ENCODE data around the gene MTHFD1. TPM values are rescaled to one million over a fixed set of nuclear protein-coding genes. Genes with fewer than 3 reads are reported as not detected.

MTHFD1 gene
- total and polyA plus RNA-seq, 2 of the 4 experiments (the other 2 are of a cell fraction): 32.2 to 64.9 TPM

DNA sequence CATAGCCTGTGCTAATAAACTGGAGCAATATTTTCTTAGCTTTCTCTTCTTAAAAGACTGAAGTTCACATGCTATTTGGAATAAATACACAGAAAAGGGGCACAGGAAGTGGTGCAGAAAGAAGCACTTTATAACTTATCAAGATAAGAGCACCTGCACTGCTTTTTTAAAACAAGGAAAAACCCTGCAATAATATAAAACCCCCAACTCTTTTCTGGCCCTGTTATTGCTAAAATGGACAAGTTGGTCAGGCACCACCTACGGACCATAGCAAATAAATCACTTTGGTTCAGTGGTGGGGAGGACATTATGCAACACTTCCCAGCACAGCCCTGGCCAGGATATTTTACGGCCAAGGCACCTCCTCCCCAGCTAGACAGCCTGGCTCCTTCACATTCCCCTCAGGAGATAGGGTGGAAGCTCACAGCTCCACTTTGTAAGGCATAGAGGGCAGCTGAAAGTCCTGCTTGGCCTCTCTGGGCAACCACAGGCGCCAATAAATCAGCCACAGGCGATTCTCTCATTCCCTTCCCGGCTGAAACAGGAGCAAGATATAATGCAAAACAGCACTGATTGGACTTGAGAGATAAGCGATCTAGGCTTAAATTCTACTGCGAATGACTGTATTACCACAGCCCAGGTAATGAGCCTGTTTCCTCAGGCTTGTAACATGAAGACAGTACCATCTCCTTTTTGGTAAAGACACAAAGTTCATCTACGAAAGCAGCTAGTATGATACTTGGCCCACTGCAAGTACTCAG is 113.4 kb downstream of the MTHFD1 start:
- WGBS, 2 experiments (ENCODE audit: extremely low coverage in 2 of 2, insufficient read length in 1 of 2): 96% methylated on average over 2 of the region's 8 CpGs; no CpG with 5 or more reads in 1 of the 2 experiments
- Histone ChIP-seq H3K4me3 (ENCODE audit: insufficient read depth, low read depth, low read length) (no peak overlapping the region), H4K8ac (ENCODE audit: low read depth in 2 of 2, low read length in 2 of 2) (peak overlapping the region; percentile 10 to 96; a peak in 3 of 4 replicates), H4K5ac (ENCODE audit: low read depth, low read length) (peak overlapping the region; percentile 49; the same call in 1 of the 2 replicates), H3K4me1 (ENCODE audit: control insufficient read depth, insufficient read depth, low read length) (peaks cover 12% of the 10 kb centered on the region), H2BK120ac (ENCODE audit: low read depth, low read length) (peak overlapping the region; percentile 22), H2AK9ac (replicated peaks; ENCODE audit: low read depth, low read length, poor library complexity) (no peak overlapping the region), H3K36me3 (ENCODE audit: control insufficient read depth, insufficient read depth, low read length) (no peaks in the 10 kb centered on the region), H4K91ac (ENCODE audit: insufficient read depth, low read depth, low read length) (0 out of 2 replicates have a peak overlapping the region, but pooled peaks have one; percentile 39), H3K79me1 (ENCODE audit: low read depth in 1 of 2, low read length in 2 of 2) (peaks cover 18 to 49% of the 10 kb centered on the region in 2 experiments), H3K4ac (ENCODE audit: low read depth, low read length) (peak overlapping the region; percentile 9; the same call in 1 of the 2 replicates), H3K27me3 (ENCODE audit: control insufficient read depth, insufficient read depth, low read length) (no peaks in the 10 kb centered on the region), H3K14ac (replicated peaks; ENCODE audit: low read depth, low read length) (peak overlapping the region; percentile 65), H3K9me1 (ENCODE audit: insufficient read depth, low read length) (peaks cover 7% of the 10 kb centered on the region; the same call in 1 of the 2 replicates), H3K9me3 (ENCODE audit: control insufficient read depth, insufficient read depth, low read length) (no peaks in the 10 kb centered on the region), H3K56ac (ENCODE audit: extremely low read depth, insufficient read depth, low read length) (no peak overlapping the region; the same call in 1 of the 2 replicates), H3K27ac (ENCODE audit: insufficient read depth, low read length) (peak overlapping the region; percentile 46; the same call in 1 of the 2 replicates), H3K9ac (ENCODE audit: low read depth, low read length) (peak overlapping the region; percentile 7; the same call in 1 of the 2 replicates), H2AFZ (replicated peaks; ENCODE audit: low read length, poor library complexity) (peak overlapping the region; percentile 19), H3K18ac (ENCODE audit: low read depth, low read length) (peak overlapping the region; percentile 30; the same call in 1 of the 2 replicates), H3K23ac (ENCODE audit: low read depth, low read length) (peak overlapping the region; percentile 86), H2BK5ac (ENCODE audit: low read depth, low read length, poor library complexity, severe bottlenecking) (peak overlapping the region; percentile 29), H2AK5ac (ENCODE audit: low read depth, low read length) (peak overlapping the region; percentile 20; the same call in 1 of the 2 replicates), H2BK20ac (ENCODE audit: low read depth, low read length) (peak overlapping the region; percentile 15; the same call in 1 of the 2 replicates), H3K4me2 (ENCODE audit: low read depth, low read length) (peak overlapping the region; percentile 93), H4K20me1 (ENCODE audit: insufficient read depth, low read length) (peaks cover 13% of the 10 kb centered on the region), H2BK15ac (ENCODE audit: low read depth, low read length) (no peak overlapping the region)
- CTCF ChIA-PET: interaction anchor here (0.6 to 1.6 kb wide), 2 partner anchors 9 to 19 kb away, joined by 3 to 4 read pairs; no protein-coding TSS in a partner anchor
- intact Hi-C loops (cut with micrococcal nuclease) (no loop called here), dilution Hi-C loops (cut with HindIII; ENCODE audit: low sequenced_read_pairs, unreplicated experiment) (no loop called here), in situ Hi-C loops (cut with MboI; ENCODE audit: low sequenced_read_pairs) (no loop called here)
- ATAC-seq (ENCODE audit: low read depth) (no peak), DNase-seq (peak; percentile 38)
- BruUV-seq (replicated peaks): TSS peak; percentile 16
- POLR2A ChIA-PET (ENCODE audit: unreplicated experiment): no interaction called here
- TF ChIP-seq NFE2L2 (IDR thresholded peaks at IDR 0.05; ENCODE audit: low read depth, low read length) (no peak), CEBPB (IDR thresholded peaks at IDR 0.05; ENCODE audit: low read depth, low read length) (peak; percentile 91)

All from IMR-90 (cell line).